ENCODE results near the gene PIRT. TPM values are rescaled to one million over a fixed set of nuclear protein-coding genes. Genes with fewer than 3 reads are reported as not detected.

PIRT gene
- total RNA-seq, 1 donor from 2014 or later, result not detected

DNA sequence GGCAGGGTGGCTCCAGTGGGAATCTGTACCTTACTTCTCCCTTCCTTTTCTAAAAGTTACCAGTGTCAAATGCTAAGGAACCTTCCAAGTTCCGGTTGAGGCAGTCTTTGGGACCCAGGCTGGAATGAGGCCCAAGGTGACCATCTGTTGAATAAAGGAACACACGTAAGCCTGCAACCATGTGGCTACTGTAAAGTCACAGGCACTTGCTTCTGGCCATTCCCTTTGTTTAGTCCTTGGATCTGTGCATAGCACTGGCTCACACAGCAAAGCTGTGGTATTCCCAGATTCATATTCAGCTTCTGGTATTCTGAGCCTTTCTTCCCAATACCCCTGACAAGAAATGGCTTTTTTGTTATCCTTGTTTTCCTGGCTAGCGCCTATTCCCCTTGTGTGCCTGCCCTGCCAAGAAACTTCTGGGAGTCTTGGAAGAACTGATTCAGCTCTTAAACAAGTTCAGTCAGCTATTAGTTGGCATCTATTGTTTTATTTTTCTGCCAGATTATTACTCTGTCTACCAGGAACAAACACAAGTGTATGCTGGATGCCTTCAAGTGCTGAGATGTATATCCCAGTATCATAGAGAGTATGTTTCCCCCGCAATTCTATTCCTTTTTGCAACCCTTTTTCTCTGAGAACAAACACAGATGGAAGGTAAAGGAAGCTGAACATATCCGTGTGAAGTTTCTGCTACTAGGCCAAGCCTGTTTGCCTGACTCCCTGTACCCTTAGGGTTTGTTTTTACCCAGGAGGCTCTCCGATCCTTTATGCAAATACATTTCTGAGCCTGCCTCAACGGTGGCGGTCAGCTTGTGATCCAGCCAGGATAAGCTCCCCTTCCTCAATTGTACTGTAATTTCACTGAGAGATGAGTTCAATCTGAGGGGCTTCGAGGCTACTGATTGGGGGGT lies 47.1 kb downstream of the PIRT start:
- H3K27ac Mint-ChIP-seq (ENCODE audit: unreplicated experiment), result no peak overlapping the region
- H3K27me3 Mint-ChIP-seq (ENCODE audit: unreplicated experiment), result no peaks in the 10 kb centered on the region
- H3K36me3 Mint-ChIP-seq (ENCODE audit: low read depth, unreplicated experiment), result no peaks in the 10 kb centered on the region
- H3K4me3 Mint-ChIP-seq (ENCODE audit: unreplicated experiment), result no peak overlapping the region
- no peaks in the 10 kb centered on the region for H3K9me3 Mint-ChIP-seq (ENCODE audit: unreplicated experiment)
- DNase-seq (ENCODE audit: low spot score), result no peak
- TF ChIP-seq, protein P1, sequence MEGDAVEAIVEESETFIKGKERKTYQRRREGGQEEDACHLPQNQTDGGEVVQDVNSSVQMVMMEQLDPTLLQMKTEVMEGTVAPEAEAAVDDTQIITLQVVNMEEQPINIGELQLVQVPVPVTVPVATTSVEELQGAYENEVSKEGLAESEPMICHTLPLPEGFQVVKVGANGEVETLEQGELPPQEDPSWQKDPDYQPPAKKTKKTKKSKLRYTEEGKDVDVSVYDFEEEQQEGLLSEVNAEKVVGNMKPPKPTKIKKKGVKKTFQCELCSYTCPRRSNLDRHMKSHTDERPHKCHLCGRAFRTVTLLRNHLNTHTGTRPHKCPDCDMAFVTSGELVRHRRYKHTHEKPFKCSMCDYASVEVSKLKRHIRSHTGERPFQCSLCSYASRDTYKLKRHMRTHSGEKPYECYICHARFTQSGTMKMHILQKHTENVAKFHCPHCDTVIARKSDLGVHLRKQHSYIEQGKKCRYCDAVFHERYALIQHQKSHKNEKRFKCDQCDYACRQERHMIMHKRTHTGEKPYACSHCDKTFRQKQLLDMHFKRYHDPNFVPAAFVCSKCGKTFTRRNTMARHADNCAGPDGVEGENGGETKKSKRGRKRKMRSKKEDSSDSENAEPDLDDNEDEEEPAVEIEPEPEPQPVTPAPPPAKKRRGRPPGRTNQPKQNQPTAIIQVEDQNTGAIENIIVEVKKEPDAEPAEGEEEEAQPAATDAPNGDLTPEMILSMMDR (IDR thresholded peaks at IDR 0.05; ENCODE audit: unreplicated experiment), result no peak
- no peaks in the 10 kb centered on the region for H3K4me1 Mint-ChIP-seq (ENCODE audit: unreplicated experiment)

DNA sequence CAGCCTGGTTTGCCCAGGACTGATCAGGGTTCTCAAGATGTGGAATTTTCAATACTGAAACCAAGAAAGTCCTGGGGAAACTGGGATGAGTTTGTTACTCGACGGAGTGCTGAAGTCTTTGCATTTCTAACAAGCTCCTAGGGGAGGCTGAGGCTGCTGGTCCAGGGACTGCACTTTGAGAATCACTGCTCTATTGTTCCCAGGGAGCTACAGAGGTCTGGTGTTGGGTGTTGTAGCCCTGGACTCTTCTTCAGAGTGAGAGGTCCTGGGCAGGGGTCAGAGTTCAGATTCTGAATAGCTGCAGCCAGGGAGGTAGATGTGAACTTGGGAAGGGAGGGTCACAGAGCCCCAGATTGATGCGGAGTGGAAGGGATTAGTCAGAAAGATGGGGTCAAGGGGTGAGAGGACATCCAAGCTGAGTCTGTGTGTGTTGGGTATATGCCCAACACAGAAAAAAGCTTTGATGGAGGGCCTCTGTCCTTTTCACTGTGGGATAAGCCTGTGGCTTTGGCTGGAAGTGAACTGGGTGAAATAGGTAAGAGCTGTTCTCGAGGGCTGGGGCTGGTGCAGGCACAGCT lies 48.1 kb downstream of the PIRT start:
- Mint-ChIP-seq H3K9me3 (ENCODE audit: unreplicated experiment) (no peaks in the 10 kb centered on the region), H3K27ac (ENCODE audit: unreplicated experiment) (no peak overlapping the region), H3K36me3 (ENCODE audit: low read depth, unreplicated experiment) (no peaks in the 10 kb centered on the region), H3K4me1 (ENCODE audit: unreplicated experiment) (no peaks in the 10 kb centered on the region), H3K4me3 (ENCODE audit: unreplicated experiment) (no peak overlapping the region), H3K27me3 (ENCODE audit: unreplicated experiment) (no peaks in the 10 kb centered on the region)
- TF ChIP-seq, protein P1 (IDR thresholded peaks at IDR 0.05; ENCODE audit: unreplicated experiment), result no peak
- DNase-seq (ENCODE audit: low spot score), result no peak

DNA sequence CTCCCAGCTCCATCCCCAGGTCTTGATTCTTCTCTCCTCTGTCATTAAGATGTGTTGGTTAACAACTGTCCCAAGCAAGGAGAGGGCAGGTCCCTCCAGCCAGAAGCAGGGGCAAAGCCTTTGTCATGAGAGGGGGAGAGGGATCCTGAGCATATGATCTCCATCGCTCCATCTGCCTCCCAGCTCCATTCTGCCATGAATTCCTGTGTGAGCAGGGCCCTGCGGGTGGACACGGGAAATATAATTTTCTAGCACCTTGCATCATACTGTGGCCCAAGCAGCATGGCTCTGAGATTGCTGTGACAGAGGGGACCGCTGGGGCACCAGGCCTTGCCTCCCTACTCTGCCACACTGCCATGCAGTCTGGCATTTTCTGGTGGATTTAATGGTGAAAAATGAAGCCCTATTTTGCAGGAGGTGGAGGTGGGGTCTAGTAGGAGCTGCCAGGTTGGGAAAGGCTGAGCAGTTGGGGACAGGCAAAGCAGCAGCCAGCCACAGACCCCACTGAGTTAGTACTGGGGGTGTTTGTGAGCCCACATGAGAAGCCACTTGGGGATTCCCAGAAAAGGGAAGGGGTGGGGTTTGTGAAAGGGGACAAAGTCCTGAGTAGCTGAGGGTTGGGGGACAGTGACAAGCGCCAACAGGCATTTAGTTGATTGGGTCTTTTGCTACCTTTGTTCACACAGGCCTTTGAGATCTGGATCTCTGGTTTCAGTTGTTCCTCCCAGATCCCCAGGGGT lies 50.4 kb downstream of the PIRT start:
- H3K27ac Mint-ChIP-seq (ENCODE audit: unreplicated experiment), result no peak overlapping the region
- TF ChIP-seq, protein P1 (IDR thresholded peaks at IDR 0.05; ENCODE audit: unreplicated experiment), result no peak
- DNase-seq (ENCODE audit: low spot score), result no peak
- H3K27me3 Mint-ChIP-seq (ENCODE audit: unreplicated experiment), result peaks cover 3% of the 10 kb centered on the region
- H3K36me3 Mint-ChIP-seq (ENCODE audit: low read depth, unreplicated experiment), result no peaks in the 10 kb centered on the region
- no peaks in the 10 kb centered on the region for H3K9me3 Mint-ChIP-seq (ENCODE audit: unreplicated experiment)
- H3K4me3 Mint-ChIP-seq (ENCODE audit: unreplicated experiment), result no peak overlapping the region
- no peaks in the 10 kb centered on the region for H3K4me1 Mint-ChIP-seq (ENCODE audit: unreplicated experiment)

DNA sequence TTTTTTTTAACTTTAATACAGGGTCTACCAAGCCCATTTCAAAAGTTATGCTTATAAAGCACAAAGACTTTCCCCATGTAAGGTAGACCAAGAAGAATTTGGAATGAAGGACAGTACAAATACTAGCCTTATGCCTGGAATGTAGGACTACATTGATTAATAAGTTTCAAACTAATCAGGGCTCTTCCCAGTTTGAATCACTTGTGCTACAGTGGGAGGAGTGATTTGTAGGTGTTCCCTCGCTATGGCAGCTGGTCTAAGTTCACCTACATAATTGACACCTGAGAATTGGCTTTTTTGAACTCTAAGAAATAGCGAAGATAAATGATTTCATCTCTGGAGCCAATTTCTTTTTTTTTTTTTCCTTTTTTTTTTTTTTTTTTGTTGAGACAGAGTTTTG lies 52.6 kb downstream of the PIRT start:
- Mint-ChIP-seq H3K36me3 (ENCODE audit: low read depth, unreplicated experiment) (no peaks in the 10 kb centered on the region), H3K4me3 (ENCODE audit: unreplicated experiment) (no peak overlapping the region), H3K27ac (ENCODE audit: unreplicated experiment) (no peak overlapping the region), H3K27me3 (ENCODE audit: unreplicated experiment) (peaks cover 3% of the 10 kb centered on the region), H3K4me1 (ENCODE audit: unreplicated experiment) (no peaks in the 10 kb centered on the region), H3K9me3 (ENCODE audit: unreplicated experiment) (no peaks in the 10 kb centered on the region)
- no peak for DNase-seq (ENCODE audit: low spot score)
- TF ChIP-seq, protein P1 (IDR thresholded peaks at IDR 0.05; ENCODE audit: unreplicated experiment), result no peak
